ENCODE results near the gene MVB12A. TPM values are rescaled to one million over a fixed set of nuclear protein-coding genes. Genes with fewer than 3 reads are reported as not detected.
A peak's percentile ranks its signal among the peaks of the same experiment; 100 is the strongest.

The MVB12A gene
- total RNA-seq, 1 donor from 2014 or later: 19.2 TPM

- DNase-seq: no peak
Measured at GRCh38 chr19:17445526-17446165, 25.8 kb downstream of the MVB12A start.

- no peak for DNase-seq
Measured at GRCh38 chr19:17447704-17448130, 27.9 kb downstream of the MVB12A start.

DNA sequence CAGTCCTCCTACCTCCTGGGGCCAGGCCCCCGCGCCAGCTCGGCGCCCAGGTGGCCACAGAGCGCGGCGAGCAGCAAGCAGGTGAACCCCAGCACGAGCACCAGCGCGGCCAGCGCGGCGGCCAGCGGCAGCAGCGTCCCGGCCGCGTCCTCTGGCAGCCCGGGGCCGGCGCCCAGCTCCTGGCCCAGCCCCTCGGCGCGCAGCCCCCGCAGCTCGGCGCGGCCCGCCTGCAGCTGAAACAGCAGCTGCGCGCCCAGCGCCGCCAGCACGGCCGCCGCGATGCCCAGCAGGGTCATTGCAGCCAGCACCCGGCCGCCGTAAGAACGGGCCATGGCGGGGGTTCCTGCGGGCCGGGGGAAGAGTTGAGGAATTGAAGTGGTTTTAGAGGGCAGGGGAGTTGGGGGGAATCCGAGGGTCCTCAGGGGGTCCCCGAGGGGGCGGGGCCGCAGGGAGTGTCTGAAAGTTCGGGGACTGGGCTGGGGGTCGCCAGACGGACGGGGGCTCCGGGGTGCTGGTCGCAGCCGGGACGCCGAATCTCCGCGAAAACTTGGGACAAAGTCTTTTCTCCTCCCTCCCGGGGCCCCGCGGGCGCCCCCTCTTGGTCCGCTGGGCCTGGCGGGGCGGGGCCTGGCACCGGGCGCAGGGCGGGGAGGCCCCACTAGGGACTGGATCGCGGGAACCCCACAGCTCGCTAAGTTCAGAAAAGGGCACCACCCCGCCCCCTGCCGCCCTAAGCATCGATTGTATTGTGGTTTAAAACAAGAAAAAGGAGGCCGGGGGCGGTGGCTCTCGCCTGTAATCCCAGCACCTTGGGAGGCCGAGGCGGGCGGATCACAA lies 28.5 kb downstream of the MVB12A start, which contains the start of gene TMEM221:
TMEM221 (minus strand) TSS at position 538 of the 837 bp plus-strand sequence; CDS start at position 332, 206 bp downstream.
- peak; percentile 42 for DNase-seq

DNA sequence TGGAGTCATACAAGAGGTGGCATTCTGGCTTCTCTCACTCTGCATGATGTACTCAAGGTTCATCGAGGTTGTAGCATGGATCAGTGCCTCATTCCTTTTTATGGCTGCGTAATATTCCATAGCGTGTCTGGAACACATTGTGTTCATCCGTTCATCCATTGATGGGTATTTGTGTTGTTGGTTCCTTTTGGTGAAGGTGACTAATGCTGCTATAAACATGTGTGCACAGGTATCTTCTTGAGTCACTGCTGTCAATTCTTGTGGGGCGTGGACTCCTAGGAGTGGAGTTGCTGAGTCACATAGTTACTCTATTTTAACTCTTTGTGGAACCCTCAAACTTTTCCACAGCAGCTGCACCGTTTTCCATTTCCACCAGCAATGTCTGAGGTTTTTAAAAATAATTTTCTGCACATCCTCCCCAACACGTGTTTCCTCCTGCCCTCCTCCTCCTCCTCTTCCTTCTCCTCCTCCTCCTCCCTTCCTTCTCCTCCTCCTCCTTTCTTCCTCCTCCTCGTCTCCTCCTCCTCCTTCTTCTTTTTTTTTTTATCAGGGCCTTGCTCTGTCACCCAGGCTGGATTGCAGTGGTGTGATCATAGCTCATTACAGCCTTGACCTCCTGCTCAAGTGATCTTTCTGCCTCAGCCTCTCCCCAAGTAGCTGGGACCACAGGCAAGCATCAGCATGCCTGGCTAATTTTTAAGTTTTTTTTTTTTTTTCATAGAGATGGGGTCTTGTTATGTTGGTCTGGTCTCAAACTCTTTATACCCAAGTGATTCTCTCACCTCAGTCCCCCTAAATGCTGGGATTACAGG lies 30.6 kb downstream of the MVB12A start:
- no peak for DNase-seq

DNA sequence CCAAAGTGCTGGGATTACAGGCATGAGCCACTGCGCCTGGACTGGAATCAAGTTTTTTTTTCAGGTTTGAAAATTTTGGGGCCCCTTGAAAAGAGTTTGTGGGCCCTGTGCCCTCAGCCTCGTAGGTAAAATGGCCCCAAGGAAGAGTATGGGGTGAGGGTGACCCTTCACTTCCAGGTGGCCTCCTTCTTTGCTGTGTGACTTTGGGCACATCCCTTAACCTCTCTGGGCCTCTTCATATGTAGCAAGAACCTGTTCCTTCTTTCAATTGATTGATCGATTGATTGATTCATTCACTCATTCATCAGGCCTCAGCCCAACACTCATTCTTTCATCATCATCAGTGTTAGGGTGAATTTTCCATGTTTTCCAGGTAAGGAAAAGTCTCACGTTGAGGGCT lies 32.0 kb downstream of the MVB12A start:
- DNase-seq: no peak

DNA sequence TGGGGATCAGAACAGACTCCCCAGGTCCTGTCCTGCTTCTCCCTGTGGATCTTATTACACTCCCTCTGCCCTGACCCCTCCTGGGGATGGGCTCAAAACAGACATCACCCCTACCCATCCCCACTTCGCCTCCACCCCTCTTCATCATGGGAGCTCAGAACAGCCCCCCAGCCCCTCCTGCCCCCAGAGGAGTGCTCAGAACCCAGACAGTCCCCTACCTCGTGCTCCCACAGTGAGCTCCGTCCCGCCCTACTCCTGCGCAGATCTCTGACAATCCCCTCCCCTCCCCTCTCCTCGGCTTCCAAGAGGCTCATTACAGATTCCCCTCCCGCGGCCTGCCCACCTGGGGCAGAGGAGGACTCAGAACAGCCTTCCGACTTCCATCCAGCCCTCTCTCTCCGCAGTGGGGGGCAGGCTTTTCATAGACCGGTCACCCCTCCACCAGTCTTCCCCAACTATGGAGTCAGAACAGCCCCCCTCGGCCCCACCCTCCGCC lies 34.8 kb downstream of the MVB12A start:
- no peak for DNase-seq

DNA sequence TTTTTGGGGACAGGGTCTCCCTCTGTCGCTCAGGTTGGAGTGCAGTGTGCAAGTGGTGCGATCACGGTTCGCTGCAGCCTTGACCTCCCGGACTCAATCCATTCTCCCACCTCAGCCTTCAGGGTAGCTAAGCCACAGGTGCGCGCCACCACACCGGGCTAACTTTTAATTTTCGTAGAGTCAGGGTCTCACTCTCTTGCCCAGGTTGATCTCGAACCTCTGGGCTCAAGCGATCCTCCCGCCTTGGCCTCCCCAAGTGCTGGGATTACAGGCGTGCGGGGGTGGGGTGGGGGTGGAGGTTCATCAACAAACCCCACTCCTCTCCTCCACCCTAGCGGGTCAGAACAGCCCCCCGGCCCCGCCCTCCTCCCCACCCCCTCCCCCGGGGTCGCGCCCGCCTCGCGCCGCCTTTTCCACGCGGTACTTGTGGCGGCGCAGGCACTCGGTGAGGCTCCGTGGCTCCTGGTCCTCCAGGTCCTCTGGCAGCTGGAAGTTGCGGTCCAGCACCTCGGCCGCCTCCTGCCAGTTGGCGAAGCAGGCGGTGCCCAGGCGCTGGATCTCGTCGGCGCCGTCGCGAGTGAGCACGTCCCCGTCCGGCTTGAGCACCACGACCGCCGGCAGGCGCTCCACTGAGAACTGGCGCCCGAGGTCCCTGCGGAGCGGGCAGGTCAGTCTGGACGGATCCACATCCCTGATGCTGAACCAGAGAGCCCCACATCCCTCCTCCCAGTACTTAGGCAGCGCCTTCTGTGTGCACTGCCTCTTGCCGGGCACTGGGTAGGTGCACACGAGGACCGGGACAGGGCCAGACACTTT lies 35.7 kb downstream of the MVB12A start:
- DNase-seq: no peak

GRCh38 chr19:17456127-17456526 lies 36.3 kb downstream of the MVB12A start:
- no peak for DNase-seq

- DNase-seq: no peak
Measured at GRCh38 chr19:17457616-17458015, 37.8 kb downstream of the MVB12A start.

- DNase-seq: no peak
Measured at GRCh38 chr19:17458970-17459369, 39.1 kb downstream of the MVB12A start.

- DNase-seq: no peak
Measured at GRCh38 chr19:17460372-17461230, 40.8 kb downstream of the MVB12A start, which contains the start of gene NXNL1. TSS of gene NXNL1 (minus strand) at chr19:17460926. CDS start at chr19:17460869, 57 bp downstream.

DNA sequence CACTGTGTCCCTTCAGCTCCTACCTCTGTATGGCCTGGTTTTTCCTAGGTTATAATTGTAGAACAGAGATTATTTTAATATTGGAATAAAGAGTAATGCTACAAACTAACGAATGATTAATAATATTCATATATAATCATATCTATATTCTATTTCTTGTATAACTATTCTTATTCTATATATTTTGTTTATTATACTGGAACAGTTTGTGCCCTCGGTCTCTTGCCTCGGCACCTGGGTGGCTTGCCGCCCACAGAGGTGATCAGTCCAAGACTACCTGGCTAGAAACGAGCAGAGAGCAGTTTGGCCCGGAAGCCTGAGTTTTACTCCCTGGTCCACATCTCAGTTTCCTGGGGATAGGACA lies 46.6 kb downstream of the MVB12A start:
- no peak for DNase-seq

- no peak for DNase-seq
Measured at GRCh38 chr19:17467471-17468301, 47.8 kb downstream of the MVB12A start.

GRCh38 chr19:17468302-17469091 lies 48.6 kb downstream of the MVB12A start:
- no peak for DNase-seq

DNA sequence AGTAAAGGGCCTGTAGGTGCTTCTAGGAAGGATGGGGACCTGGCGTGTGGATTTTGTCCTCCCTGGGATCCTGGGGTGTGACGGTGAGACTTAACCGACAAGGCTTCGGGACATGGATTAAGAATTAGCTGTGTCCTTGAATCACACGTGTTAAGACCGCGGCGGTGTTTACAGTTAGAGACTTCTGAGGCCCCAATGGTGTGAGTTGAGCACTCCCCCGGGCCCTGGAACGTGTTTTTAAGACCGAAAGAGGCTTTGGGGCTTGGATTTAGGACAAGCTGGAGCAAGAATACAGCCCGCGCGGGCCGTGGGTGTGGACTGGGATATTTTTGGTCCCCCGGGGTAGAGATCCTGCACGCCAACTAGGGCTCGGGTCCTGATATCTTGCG lies 49.2 kb downstream of the MVB12A start:
- DNase-seq: no peak

GRCh38 chr19:17469481-17470067 lies 49.7 kb downstream of the MVB12A start:
- DNase-seq: peak; percentile 96

- DNase-seq: peak; percentile 99
Measured at GRCh38 chr19:17470068-17470841, 50.4 kb downstream of the MVB12A start, which contains the start of gene SLC27A1. TSS of gene SLC27A1 (plus strand) at chr19:17470524. CDS start at chr19:17470541, 17 bp downstream.
